Omental fat pad (tissue), 4 donors: ENCODE measurements around the gene EXOC6B. TPM values are rescaled to one million over a fixed set of nuclear protein-coding genes. Genes with fewer than 3 reads are reported as not detected.

Experiments
- ATAC-seq: fragments of 150-250 bp; one replicate; pipeline ENCODE4 v1.9.1; 2016; ENCODE audit warnings: mild to moderate bottlenecking, moderate library complexity; ENCODE audit not compliant: low FRiP score
- DNase-seq: peaks from one replicate; pipeline ENCODE4 v3.0.0-alpha.2; 2019; ENCODE audit warnings: low spot score
- CTCF ChIP-seq, 3 donors: fragments of 450-650 bp; IDR thresholded peaks; one replicate each; pipeline ENCODE4 v1.5.1; 2016 to 2017; ENCODE audit warnings: antibody characterized with exemption in 3 of 3, mild to moderate bottlenecking in 3 of 3, moderate library complexity in 2 of 3
- total RNA-seq, 4 donors: library from RNA; depleted of rRNA; stranded (reverse); fragments of >200 nt; gene quantifications; one replicate each; pipeline ENCODE4 v1.1.0, GENCODE V29; 2016

The EXOC6B gene
- total RNA-seq, 4 donors from 2014 or later = 25.6 to 38.3 (median 30.1) TPM

GRCh38 chr2:72142570-72143440 lies 683.0 kb downstream of the EXOC6B start:
- TF ChIP-seq CTCF (IDR thresholded peaks at IDR 0.05) = no peak
- ATAC-seq (peak; percentile 60), DNase-seq (peak; percentile 36)

- DNase-seq = peak; percentile 17
- no peak for TF ChIP-seq CTCF (IDR thresholded peaks at IDR 0.05)
- ATAC-seq = no peak
Observed at GRCh38 chr2:72141881-72142451, 683.9 kb downstream of the EXOC6B start.

GRCh38 chr2:72141032-72141645 lies 684.7 kb downstream of the EXOC6B start:
- TF ChIP-seq CTCF (IDR thresholded peaks at IDR 0.05) = no peak
- DNase-seq (peak; percentile 14), ATAC-seq (no peak)

- DNase-seq = peak; percentile 7
- no peak for TF ChIP-seq CTCF (IDR thresholded peaks at IDR 0.05)
- no peak for ATAC-seq
Observed at GRCh38 chr2:72140621-72140960, 685.2 kb downstream of the EXOC6B start.

- no peak for TF ChIP-seq CTCF (IDR thresholded peaks at IDR 0.05)
- peak; percentile 2 for DNase-seq
- ATAC-seq = no peak
Observed at GRCh38 chr2:72139874-72140620, 685.8 kb downstream of the EXOC6B start.

- no peak for TF ChIP-seq CTCF (IDR thresholded peaks at IDR 0.05)
- DNase-seq (peak; percentile 0), ATAC-seq (no peak)
Observed at GRCh38 chr2:72139471-72139873, 686.4 kb downstream of the EXOC6B start.
